NOMO-1 treated with DMSO at 0.1 percent for 48 hours (cell line): ENCODE results near the gene SLC52A1.
"Not testable (repeated sequence)": the region's sequence is repeated elsewhere in the genome, so short reads cannot be mapped to it uniquely, and the experiment has no call there.

Source experiments
- DNase-seq: peaks from one replicate; lab custom pipeline; 2025; ENCODE audit not compliant: unreplicated experiment; lab: John Stamatoyannopoulos, UW

SLC52A1 gene

GRCh38 chr17:5035315-5035714, at the start of gene SLC52A1:
SLC52A1 (minus strand) TSS chr17:5035426; CDS start chr17:5034606, 820 bp downstream.
- no peak for DNase-seq

GRCh38 chr17:5080591-5080990, 45.4 kb upstream of the SLC52A1 start:
- no peak for DNase-seq

GRCh38 chr17:5078106-5079028, 43.1 kb upstream of the SLC52A1 start, which contains the start of gene ZFP3:
ZFP3 (plus strand) TSS chr17:5078467; CDS start chr17:5091505, 13,038 bp downstream.
- peak; percentile 68 for DNase-seq

GRCh38 chr17:5077781-5078105, 42.5 kb upstream of the SLC52A1 start:
- no peak for DNase-seq

- DNase-seq = not testable (repeated sequence)
Observed at GRCh38 chr17:5077275-5077674, 42.0 kb upstream of the SLC52A1 start.

GRCh38 chr17:5075472-5075871, 40.2 kb upstream of the SLC52A1 start:
- DNase-seq = not testable (repeated sequence)

GRCh38 chr17:5069724-5070123, 34.5 kb upstream of the SLC52A1 start:
- no peak for DNase-seq

GRCh38 chr17:5068236-5068635, 33.0 kb upstream of the SLC52A1 start:
- no peak for DNase-seq

GRCh38 chr17:5065227-5065744, 30.1 kb upstream of the SLC52A1 start:
- no peak for DNase-seq

GRCh38 chr17:5055543-5055942, 20.3 kb upstream of the SLC52A1 start:
- DNase-seq = no peak

GRCh38 chr17:5050278-5050677, 15.1 kb upstream of the SLC52A1 start:
- no peak for DNase-seq

- DNase-seq = no peak
Observed at GRCh38 chr17:5049314-5049841, 14.2 kb upstream of the SLC52A1 start.

GRCh38 chr17:5047446-5047845, 12.2 kb upstream of the SLC52A1 start:
- DNase-seq = no peak

GRCh38 chr17:5045496-5045895, 10.3 kb upstream of the SLC52A1 start:
- no peak for DNase-seq

- no peak for DNase-seq
Observed at GRCh38 chr17:5044630-5045029, 9.4 kb upstream of the SLC52A1 start.

- DNase-seq = no peak
Observed at GRCh38 chr17:5043524-5043923, 8.3 kb upstream of the SLC52A1 start.

- DNase-seq = no peak
Observed at GRCh38 chr17:5042157-5043022, 7.2 kb upstream of the SLC52A1 start.

- DNase-seq = no peak
Observed at GRCh38 chr17:5034651-5035050, 575 bp downstream of the SLC52A1 start.

- no peak for DNase-seq
Observed at GRCh38 chr17:5034063-5034462, 1.2 kb downstream of the SLC52A1 start.

GRCh38 chr17:5033352-5034015, 1.7 kb downstream of the SLC52A1 start:
- DNase-seq = no peak

GRCh38 chr17:5032865-5033264, 2.4 kb downstream of the SLC52A1 start:
- no peak for DNase-seq
